ENCODE results near the gene ZNF638.

- TF ChIP-seq CTCF (tag by site-specific recombination; IDR thresholded peaks at IDR 0.05) (no peak), SCRT2 (tag by site-specific recombination; IDR thresholded peaks at IDR 0.05) (no peak)
Observed at GRCh38 chr2:71347517-71347916, 15.9 kb downstream of the ZNF638 start.
